GM23338 (cell line): ENCODE measurements around the gene AGA. TPM values are rescaled to one million over a fixed set of nuclear protein-coding genes. Genes with fewer than 3 reads are reported as not detected.

Experiments used
- ATAC-seq: fragments of 200-7000 bp; cut with Tn5 transposase; 3 replicates; pipeline ENCODE4 v1.9.1; 2020
- DNase-seq: peaks from one replicate; pipeline ENCODE4 v3.0.0-alpha.2; 2015; ENCODE audit warnings: low spot score
- H2AFZ ChIP-seq: fragments of 200-600 bp; sonication (generic); 2 replicates; pipeline ENCODE4 v1.8.0; 2016; ENCODE audit warnings: antibody characterized with exemption, mild to moderate bottlenecking, moderate library complexity
- H3F3A ChIP-seq: fragments of 200-600 bp; sonication (generic); replicated peaks from 2 replicates; pipeline ENCODE4 v1.8.0; 2017; ENCODE audit warnings: antibody characterized with exemption, mixed run types, low read depth
- H3K27ac ChIP-seq: fragments of 200-600 bp; sonication (generic); 2 replicates; pipeline ENCODE4 v1.6.1; 2016; ENCODE audit warnings: low read depth
- H3K27me3 ChIP-seq: fragments of 200-600 bp; sonication (generic); 2 replicates; pipeline ENCODE4 v1.8.0; 2016; ENCODE audit warnings: mild to moderate bottlenecking, mixed run types, moderate library complexity; ENCODE audit not compliant: insufficient read depth
- H3K36me3 ChIP-seq: fragments of 200-600 bp; sonication (generic); 2 replicates; pipeline ENCODE4 v1.8.0; 2016; ENCODE audit warnings: mild to moderate bottlenecking; ENCODE audit not compliant: insufficient read depth
- H3K4me1 ChIP-seq: fragments of 200-600 bp; sonication (generic); 2 replicates; pipeline ENCODE4 v1.8.0; 2016; ENCODE audit warnings: mild to moderate bottlenecking, moderate library complexity; ENCODE audit not compliant: insufficient read depth
- H3K4me2 ChIP-seq: fragments of 200-600 bp; sonication (generic); 2 replicates; pipeline ENCODE4 v1.7.1; 2017; ENCODE audit warnings: mixed run types
- H3K4me3 ChIP-seq: fragments of 200-600 bp; sonication (generic); 2 replicates; pipeline ENCODE4 v1.6.1; 2016; ENCODE audit warnings: mixed run types
- H3K79me2 ChIP-seq: fragments of 200-600 bp; sonication (generic); replicated peaks from 2 replicates; pipeline ENCODE4 v1.8.0; 2017; ENCODE audit warnings: mild to moderate bottlenecking; ENCODE audit not compliant: insufficient read depth
- H3K9me2 ChIP-seq: fragments of 200-600 bp; sonication (generic); 2 replicates; pipeline ENCODE4 v1.8.0; 2017; ENCODE audit not compliant: insufficient read depth
- H4K20me1 ChIP-seq: fragments of 200-600 bp; sonication (generic); replicated peaks from 2 replicates; pipeline ENCODE4 v1.8.0; 2017; ENCODE audit warnings: mild to moderate bottlenecking; ENCODE audit not compliant: insufficient read depth
- H3K27ac Mint-ChIP-seq: 2 replicates; pipeline ENCODE4 v1.8.0; 2020; ENCODE audit warnings: inconsistent platforms, mild to moderate bottlenecking, moderate library complexity, mixed read lengths
- H3K27me3 Mint-ChIP-seq: 3 replicates; pipeline ENCODE4 v1.8.0; 2022; ENCODE audit warnings: low read depth, mild to moderate bottlenecking, moderate library complexity, mixed read lengths, inconsistent platforms; ENCODE audit not compliant: insufficient read depth, poor library complexity
- H3K36me3 Mint-ChIP-seq: 3 replicates; pipeline ENCODE4 v1.8.0; 2021; ENCODE audit warnings: low read depth, mild to moderate bottlenecking, inconsistent platforms, moderate library complexity, mixed read lengths
- H3K4me1 Mint-ChIP-seq: 3 replicates; pipeline ENCODE4 v1.8.0; 2020; ENCODE audit warnings: mild to moderate bottlenecking, inconsistent platforms, mixed read lengths
- H3K4me3 Mint-ChIP-seq: 3 replicates; pipeline ENCODE4 v1.8.0; 2021; ENCODE audit warnings: moderate library complexity, mild to moderate bottlenecking, inconsistent platforms, mixed read lengths
- H3K9me3 Mint-ChIP-seq: 3 replicates; pipeline ENCODE4 v1.8.0; 2020; ENCODE audit warnings: moderate library complexity, mild to moderate bottlenecking, inconsistent platforms, mixed read lengths
- CREB1 ChIP-seq: fragments of 250-450 bp; sonication (Bioruptor Pico); IDR thresholded peaks from 2 replicates; pipeline ENCODE4 v1.5.0; 2020; ENCODE audit warnings: low read depth, mild to moderate bottlenecking, moderate library complexity
- ETS1 ChIP-seq: IDR thresholded peaks from 2 replicates; pipeline ENCODE4 v1.6.1; 2016; ENCODE audit warnings: antibody characterized with exemption
- JUNB ChIP-seq: IDR thresholded peaks from one replicate; pipeline ENCODE4 v1.6.1; 2016; ENCODE audit warnings: antibody characterized with exemption; ENCODE audit not compliant: unreplicated experiment
- NANOG ChIP-seq: IDR thresholded peaks from 2 replicates; pipeline ENCODE4 v1.6.1; 2016; ENCODE audit warnings: antibody characterized with exemption, borderline replicate concordance
- POLR2AphosphoS5 ChIP-seq: IDR thresholded peaks from 2 replicates; pipeline ENCODE4 v1.6.1; 2016; ENCODE audit warnings: antibody characterized with exemption, low read depth
- STAT1 ChIP-seq: IDR thresholded peaks from one replicate; pipeline ENCODE4 v1.6.1; 2016; ENCODE audit warnings: antibody characterized with exemption; ENCODE audit not compliant: unreplicated experiment
- ZNF114 ChIP-seq: fragments of 250-450 bp; sonication (Bioruptor Pico); IDR thresholded peaks from 2 replicates; pipeline ENCODE4 v1.5.0; 2020; ENCODE audit warnings: mild to moderate bottlenecking, moderate library complexity
- ZNF331 ChIP-seq: fragments of 250-450 bp; sonication (Bioruptor Pico); IDR thresholded peaks from 2 replicates; pipeline ENCODE4 v1.5.0; 2020; ENCODE audit warnings: low read depth, mild to moderate bottlenecking, moderate library complexity
- ZNF462 ChIP-seq: fragments of 250-450 bp; sonication (Bioruptor Pico); IDR thresholded peaks from 2 replicates; pipeline ENCODE4 v1.5.0; 2020; ENCODE audit warnings: mild to moderate bottlenecking, moderate library complexity
- long read RNA-seq: library from polyadenylated mRNA; unstranded; transcript quantifications from one replicate; pipeline ENCODE4 v2.0.0, GENCODE V29; 2020; ENCODE audit not compliant: unreplicated experiment
- polyA plus RNA-seq: library from polyadenylated mRNA; unstranded; fragments of >200 nt; fragmentation: Nextera tagmentation; extraction: Ambion mirVana; gene quantifications from 2 replicates; pipeline ENCODE4 v1.2.1, GENCODE V29; 2016
- total RNA-seq: library from RNA; depleted of rRNA; stranded (reverse); fragments of >200 nt; shearing (Covaris generic); gene quantifications from 2 replicates; pipeline ENCODE4 v1.2.3, GENCODE V29; 2014; rRNA removed

The AGA gene
- 12.8 and 26.8 TPM in 2 replicates for total RNA-seq
- polyA plus RNA-seq = 4.3 and 5.5 TPM in 2 replicates
- long read RNA-seq, transcript AGA-201 (9 exons, 2,107 nt) = major isoform, 16 of 20 reads
- long read RNA-seq, partial matches to known transcripts = 0 of 20 reads
- long read RNA-seq, other reads (novel, unspliced or antisense) = 4 of 20 reads

GRCh38 chr4:177441803-177442622, at the start of gene AGA:
TSS of gene AGA (minus strand) at chr4:177442437. CDS start at chr4:177442375, 62 bp downstream.
- Histone ChIP-seq H3K4me2 (peak within 1 kb of the TSS; percentile 82), H3K9me2 (no peaks in the 10 kb centered on the region), H4K20me1 (no peaks in the 10 kb centered on the region), H3K27ac (peak within 1 kb of the TSS; percentile 89), H3K27me3 (no peaks in the 10 kb centered on the region), H2AFZ (peak within 1 kb of the TSS; percentile 98), H3K36me3 (no peaks in the 10 kb centered on the region), H3K79me2 (peaks cover 15% of the 10 kb centered on the region), H3F3A (0 out of 2 replicates have a peak, but pooled peaks cover 4% of the 10 kb centered on the region), H3K4me1 (peaks cover 12% of the 10 kb centered on the region), H3K4me3 (peak within 1 kb of the TSS; percentile 62)
- Mint-ChIP-seq H3K36me3 (peaks cover 4% of the 10 kb centered on the region; the same call in 1 of the 3 replicates), H3K4me3 (peak within 1 kb of the TSS; percentile 79), H3K27me3 (peaks cover 9% of the 10 kb centered on the region), H3K4me1 (peaks cover 30% of the 10 kb centered on the region), H3K9me3 (no peaks in the 10 kb centered on the region; the same call in 2 of the 3 replicates), H3K27ac (peak within 1 kb of the TSS; percentile 97)
- DNase-seq (peak; percentile 95), ATAC-seq (peak; percentile 92)
- no peak for TF ChIP-seq CREB1 (CRISPR knock-in tag)
- peak; percentile 77 for TF ChIP-seq POLR2AphosphoS5
- 0 out of 2 replicates have a peak, but pooled peaks have one; percentile 54 for TF ChIP-seq ETS1
- TF ChIP-seq STAT1 = no peak

- TF ChIP-seq NANOG = no peak
- no peak for TF ChIP-seq JUNB
- no peak for TF ChIP-seq ZNF114
- peaks cover 3% of the 10 kb centered on the region; the same call in 1 of the 3 replicates for H3K9me3 Mint-ChIP-seq
- 0 out of 3 replicates have a peak, but pooled peaks cover 3% of the 10 kb centered on the region for H3K36me3 Mint-ChIP-seq
- Histone ChIP-seq H3K79me2 (no peaks in the 10 kb centered on the region), H3K36me3 (no peaks in the 10 kb centered on the region), H3K4me1 (no peaks in the 10 kb centered on the region), H4K20me1 (no peaks in the 10 kb centered on the region), H3K27me3 (no peaks in the 10 kb centered on the region), H3K4me2 (no peak overlapping the region), H3K4me3 (no peak overlapping the region), H3K27ac (no peak overlapping the region), H2AFZ (no peak overlapping the region), H3K9me2 (no peaks in the 10 kb centered on the region), H3F3A (no peaks in the 10 kb centered on the region)
- no peak overlapping the region for H3K4me3 Mint-ChIP-seq
- H3K4me1 Mint-ChIP-seq = no peaks in the 10 kb centered on the region
- DNase-seq = no peak
- no peak for ATAC-seq
- peaks cover 2% of the 10 kb centered on the region for H3K27me3 Mint-ChIP-seq
- peak overlapping the region; percentile 36; the same call in 1 of the 2 replicates for H3K27ac Mint-ChIP-seq
Observed at GRCh38 chr4:177492022-177492421, 49.8 kb upstream of the AGA start.

- ATAC-seq (no peak), DNase-seq (no peak)
- H3K27me3 ChIP-seq = no peaks in the 10 kb centered on the region
- peaks cover 2% of the 10 kb centered on the region for H3K27me3 Mint-ChIP-seq
- no peak overlapping the region for H3K4me3 Mint-ChIP-seq
- no peak overlapping the region for H2AFZ ChIP-seq
- H3K4me2 ChIP-seq = no peak overlapping the region
- H3K27ac ChIP-seq = no peak overlapping the region
- H3K9me3 Mint-ChIP-seq = no peaks in the 10 kb centered on the region
- H3F3A ChIP-seq = no peaks in the 10 kb centered on the region
- H3K4me1 ChIP-seq = no peaks in the 10 kb centered on the region
- no peaks in the 10 kb centered on the region for H3K4me1 Mint-ChIP-seq
- no peak overlapping the region for H3K4me3 ChIP-seq
- H3K27ac Mint-ChIP-seq = no peak overlapping the region
- H3K36me3 ChIP-seq = no peaks in the 10 kb centered on the region
- TF ChIP-seq CREB1 (CRISPR knock-in tag) (no peak), ZNF331 (CRISPR knock-in tag) (no peak), JUNB (no peak), ZNF462 (no peak)
- H3K9me2 ChIP-seq = no peaks in the 10 kb centered on the region
- no peaks in the 10 kb centered on the region for H4K20me1 ChIP-seq
- H3K36me3 Mint-ChIP-seq = no peaks in the 10 kb centered on the region
- no peaks in the 10 kb centered on the region for H3K79me2 ChIP-seq
Observed at GRCh38 chr4:177490769-177491168, 48.5 kb upstream of the AGA start.
